Neuronal stem cell (in vitro differentiated cells): ENCODE measurements around the gene MED12L.

Experiments
- DNase-seq: peaks from one replicate; pipeline ENCODE4 v3.0.0-alpha.2; 2013; ENCODE audit warnings: low spot score
- H2AFZ ChIP-seq: one replicate; pipeline ENCODE4 v1.6.1; 2013; ENCODE audit warnings: mild to moderate bottlenecking, low read length, inconsistent platforms
- H2AK5ac ChIP-seq: 2 replicates; pipeline ENCODE4 v1.6.1; 2013; ENCODE audit warnings: low read depth, mild to moderate bottlenecking, inconsistent platforms, low read length, moderate library complexity, mixed read lengths
- H2BK120ac ChIP-seq: 2 replicates; pipeline ENCODE4 v1.6.1; 2013; ENCODE audit warnings: low read depth, mild to moderate bottlenecking, inconsistent platforms, low read length, moderate library complexity, mixed read lengths
- H2BK12ac ChIP-seq: one replicate; pipeline ENCODE4 v1.6.1; 2013; ENCODE audit warnings: low read length, inconsistent platforms
- H2BK15ac ChIP-seq: 2 replicates; pipeline ENCODE4 v1.6.1; 2013; ENCODE audit warnings: mild to moderate bottlenecking, low read length, inconsistent platforms, mixed read lengths
- H2BK5ac ChIP-seq: one replicate; pipeline ENCODE4 v1.6.1; 2013; ENCODE audit warnings: inconsistent platforms, mild to moderate bottlenecking, low read length, moderate library complexity
- H3K14ac ChIP-seq: one replicate; pipeline ENCODE4 v1.6.1; 2013; ENCODE audit warnings: low read length, inconsistent platforms
- H3K18ac ChIP-seq: 2 replicates; pipeline ENCODE4 v1.6.1; 2013; ENCODE audit warnings: low read length, inconsistent platforms
- H3K23ac ChIP-seq: 2 replicates; pipeline ENCODE4 v1.6.1; 2013; ENCODE audit warnings: low read depth, mild to moderate bottlenecking, mixed read lengths, low read length, inconsistent platforms; ENCODE audit not compliant: poor library complexity
- H3K27ac ChIP-seq: replicated peaks from 3 replicates; pipeline ENCODE4 v1.5.1; 2013; ENCODE audit warnings: low read length, inconsistent platforms
- H3K27me3 ChIP-seq, 3 experiments: 2 replicates each; pipeline ENCODE4 v1.6.1; 2013; ENCODE audit warnings: low read length in 3 of 3, mild to moderate bottlenecking in 2 of 3, inconsistent platforms in 1 of 3, low read depth in 1 of 3, mixed read lengths in 1 of 3, moderate library complexity in 1 of 3; ENCODE audit not compliant: control insufficient read depth in 3 of 3, insufficient read depth in 3 of 3
- H3K36me3 ChIP-seq, 2 donors: replicated peaks in 1 of 2; 2 replicates each; pipeline ENCODE4 v1.6.1; 2013; ENCODE audit warnings: low read length in 2 of 2; ENCODE audit not compliant: control insufficient read depth in 2 of 2, insufficient read depth in 2 of 2
- H3K4ac ChIP-seq: 2 replicates; pipeline ENCODE4 v1.6.1; 2013; ENCODE audit warnings: inconsistent platforms, mild to moderate bottlenecking, low read length, moderate library complexity
- H3K4me1 ChIP-seq, 2 donors: 1 replicate in 1 of 2; 2 replicates in 1 of 2; pipeline ENCODE4 v1.6.1; 2013; ENCODE audit warnings: low read length in 2 of 2, low read depth in 1 of 2; ENCODE audit not compliant: control insufficient read depth in 2 of 2, insufficient read depth in 1 of 2
- H3K4me2 ChIP-seq: one replicate; pipeline ENCODE4 v1.6.1; 2013; ENCODE audit warnings: mild to moderate bottlenecking, low read length, inconsistent platforms; ENCODE audit not compliant: insufficient read depth, poor library complexity, severe bottlenecking
- H3K4me3 ChIP-seq, 2 donors: 2 replicates each; pipeline ENCODE4 v1.5.1; 2013; ENCODE audit warnings: low read length in 2 of 2, mild to moderate bottlenecking in 2 of 2, inconsistent platforms in 1 of 2, moderate library complexity in 1 of 2
- H3K79me1 ChIP-seq: one replicate; pipeline ENCODE4 v1.6.1; 2013; ENCODE audit warnings: low read depth, mild to moderate bottlenecking, inconsistent platforms, low read length, moderate library complexity
- H3K9ac ChIP-seq: one replicate; pipeline ENCODE4 v1.6.1; 2013; ENCODE audit warnings: mild to moderate bottlenecking, low read depth, low read length, inconsistent platforms; ENCODE audit not compliant: poor library complexity
- H3K9me3 ChIP-seq, 2 donors: replicated peaks in 1 of 2; 2 replicates each; pipeline versions ENCODE3 to v1.6.1; 2013; ENCODE audit warnings: low read length in 2 of 2, mild to moderate bottlenecking in 2 of 2, inconsistent platforms in 1 of 2, low read depth in 1 of 2, mixed read lengths in 1 of 2, moderate library complexity in 1 of 2; ENCODE audit not compliant: control insufficient read depth in 2 of 2, insufficient read depth in 1 of 2
- H4K8ac ChIP-seq: one replicate; pipeline ENCODE4 v1.6.1; 2013; ENCODE audit warnings: low read depth, mild to moderate bottlenecking, inconsistent platforms, low read length, moderate library complexity
- H4K91ac ChIP-seq: one replicate; pipeline ENCODE4 v1.6.1; 2013; ENCODE audit warnings: low read length, low read depth, mild to moderate bottlenecking, inconsistent platforms; ENCODE audit not compliant: poor library complexity
- whole genome bisulfite sequencing, 2 donors: extraction: QIAGEN DNeasy Blood & Tissue Kit; methylation state at CpG; one replicate each; pipeline ENCODE4 v1.1.7; 2013; ENCODE audit warnings: missing lambda C conversion rate in 2 of 2, mixed read lengths in 1 of 2; ENCODE audit not compliant: insufficient read length in 2 of 2, insufficient replicate concordance in 1 of 2; ENCODE audit errors: extremely low coverage in 2 of 2; 5-methylcytosine and 5-hydroxymethylcytosine counted together

Gene MED12L

DNA sequence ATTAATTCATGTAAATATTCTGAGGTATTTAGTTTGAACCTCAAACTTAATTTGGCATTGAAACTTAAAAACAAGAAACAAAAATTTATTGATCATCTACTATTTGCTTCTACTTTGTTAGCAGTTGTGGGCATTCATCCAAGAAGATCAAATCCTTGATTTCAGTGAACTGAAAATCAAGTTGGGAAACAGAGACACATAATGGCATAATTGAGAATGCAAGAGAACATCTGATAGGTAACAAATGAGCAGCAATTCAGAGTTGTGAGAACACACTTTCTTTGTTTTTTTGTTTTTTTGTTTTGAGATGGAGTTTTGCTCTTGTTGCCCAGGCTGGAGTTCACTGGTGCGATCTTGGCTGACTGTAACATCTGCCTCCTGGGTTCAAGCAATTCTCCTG lies 33.9 kb upstream of the MED12L start:
- no peak overlapping the region for H2BK5ac ChIP-seq
- no peak overlapping the region for H3K18ac ChIP-seq
- no peak overlapping the region for H2BK15ac ChIP-seq
- H3K9ac ChIP-seq = no peak overlapping the region
- H3K79me1 ChIP-seq = peaks cover 1% of the 10 kb centered on the region
- no peaks in the 10 kb centered on the region for H3K27me3 ChIP-seq
- H3K23ac ChIP-seq = no peak overlapping the region
- no peak overlapping the region for H3K4me2 ChIP-seq
- no peak for DNase-seq
- H3K9me3 ChIP-seq = no peaks in the 10 kb centered on the region
- no peak overlapping the region for H4K91ac ChIP-seq
- H3K4ac ChIP-seq = no peak overlapping the region
- no peak overlapping the region for H3K4me3 ChIP-seq
- H3K14ac ChIP-seq = no peak overlapping the region
- no peaks in the 10 kb centered on the region for H3K4me1 ChIP-seq
- no peaks in the 10 kb centered on the region for H3K36me3 ChIP-seq
- no peak overlapping the region for H2AK5ac ChIP-seq
- no CpG with 5 or more reads among the region's 1 CpG for WGBS, 2 donors
- no peak overlapping the region for H2AFZ ChIP-seq
- no peak overlapping the region for H2BK12ac ChIP-seq
- H3K27ac ChIP-seq = no peak overlapping the region
- no peak overlapping the region for H4K8ac ChIP-seq
- no peak overlapping the region for H2BK120ac ChIP-seq

DNA sequence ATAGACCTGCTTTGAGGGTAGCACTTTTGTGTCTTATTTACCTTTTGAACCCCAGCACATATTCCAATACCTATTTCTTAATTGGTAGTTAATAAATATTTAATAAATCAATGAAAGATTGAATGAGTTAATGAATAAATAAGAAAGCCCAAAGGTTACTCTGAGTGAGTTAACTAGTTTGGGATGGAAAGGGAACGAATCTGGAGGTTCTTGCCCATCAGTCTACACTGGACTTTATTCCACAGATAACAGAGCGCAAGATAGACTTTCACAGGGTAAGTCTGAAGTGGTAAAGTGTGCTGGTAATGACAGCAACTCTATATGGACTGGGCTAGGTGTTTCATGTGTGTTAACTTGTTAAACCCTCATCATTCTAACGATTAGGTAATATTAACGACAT lies 33.1 kb upstream of the MED12L start:
- Histone ChIP-seq H2AK5ac (no peak overlapping the region), H2AFZ (no peak overlapping the region), H3K4ac (no peak overlapping the region), H3K9me3 (no peaks in the 10 kb centered on the region), H3K4me1 (no peaks in the 10 kb centered on the region), H3K23ac (no peak overlapping the region), H2BK5ac (no peak overlapping the region), H3K9ac (no peak overlapping the region), H3K36me3 (no peaks in the 10 kb centered on the region), H2BK12ac (no peak overlapping the region), H3K14ac (no peak overlapping the region), H4K91ac (no peak overlapping the region), H3K79me1 (peaks cover 1% of the 10 kb centered on the region), H3K27ac (no peak overlapping the region), H3K4me3 (no peak overlapping the region), H3K27me3 (no peaks in the 10 kb centered on the region), H4K8ac (no peak overlapping the region), H2BK120ac (no peak overlapping the region), H3K4me2 (no peak overlapping the region), H2BK15ac (no peak overlapping the region), H3K18ac (no peak overlapping the region)
- no CpG with 5 or more reads among the region's 4 CpGs for WGBS, 2 donors
- no peak for DNase-seq

DNA sequence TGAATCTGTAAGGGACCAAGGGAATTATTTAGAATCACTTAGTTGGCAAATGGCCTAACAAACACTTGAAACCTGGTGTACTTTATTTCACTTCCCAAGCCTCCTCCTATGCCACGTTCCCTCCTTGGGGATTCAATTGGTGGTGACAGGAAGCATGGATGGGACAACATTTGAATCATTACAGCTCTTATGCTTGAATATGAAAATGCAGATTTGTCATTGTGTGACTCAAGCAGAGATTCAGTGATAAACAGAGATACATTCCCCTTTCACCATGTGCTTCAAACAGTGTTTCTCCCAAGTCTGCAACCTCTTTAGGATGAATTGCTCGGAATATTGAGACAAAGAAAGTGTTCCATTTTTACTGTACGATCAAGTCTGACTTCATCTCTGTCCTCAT lies 32.7 kb upstream of the MED12L start:
- no CpG with 5 or more reads among the region's 3 CpGs for WGBS, 2 donors
- H2BK120ac ChIP-seq = no peak overlapping the region

DNA sequence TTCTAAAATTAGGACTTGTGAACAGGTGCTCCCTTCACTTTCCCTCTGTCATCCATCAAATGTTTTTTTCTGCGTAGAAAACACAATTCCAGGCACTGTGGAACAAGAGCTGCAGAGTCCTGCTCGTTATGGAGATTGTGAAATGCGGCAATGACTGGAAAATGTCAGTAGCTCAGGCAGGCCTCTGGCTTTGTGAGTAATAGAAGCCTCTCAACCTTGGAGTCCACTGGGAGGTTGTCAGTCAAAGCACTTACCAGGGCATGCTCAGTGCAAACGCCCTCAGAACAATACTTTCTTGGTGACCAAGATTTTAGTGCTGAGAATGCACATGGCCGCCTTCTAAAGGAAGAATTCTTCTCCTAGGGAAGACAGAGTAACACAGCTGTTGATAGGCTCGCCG lies 26.7 kb upstream of the MED12L start:
- DNase-seq = no peak
- peak overlapping the region; percentile 80 for H2AFZ ChIP-seq
- H3K14ac ChIP-seq = no peak overlapping the region
- H3K36me3 ChIP-seq = no peaks in the 10 kb centered on the region
- no peak overlapping the region for H3K4ac ChIP-seq
- H3K23ac ChIP-seq = no peak overlapping the region
- peaks cover 2 to 5% of the 10 kb centered on the region in 2 donors for H3K4me1 ChIP-seq
- H3K79me1 ChIP-seq = no peaks in the 10 kb centered on the region
- no peak overlapping the region for H3K9ac ChIP-seq
- WGBS, 2 donors = no CpG with 5 or more reads among the region's 7 CpGs
- no peak overlapping the region for H3K4me2 ChIP-seq
- no peak overlapping the region for H2BK120ac ChIP-seq
- H4K8ac ChIP-seq = no peak overlapping the region
- H3K27ac ChIP-seq = no peak overlapping the region
- no peak overlapping the region for H3K4me3 ChIP-seq
- no peak overlapping the region for H2BK12ac ChIP-seq
- H3K9me3 ChIP-seq = no peaks in the 10 kb centered on the region
- H4K91ac ChIP-seq = no peak overlapping the region
- H2AK5ac ChIP-seq = no peak overlapping the region
- no peak overlapping the region for H2BK15ac ChIP-seq
- H2BK5ac ChIP-seq = no peak overlapping the region
- no peak overlapping the region for H3K18ac ChIP-seq
- H3K27me3 ChIP-seq = no peaks in the 10 kb centered on the region

More for the DNA sequence above, 32.7 kb upstream of the MED12L start:
- DNase-seq = no peak
- H3K4me3 ChIP-seq = no peak overlapping the region
- no peaks in the 10 kb centered on the region for H3K79me1 ChIP-seq
- no peak overlapping the region for H2BK5ac ChIP-seq
- no peak overlapping the region for H4K91ac ChIP-seq
- H4K8ac ChIP-seq = no peak overlapping the region
- H3K4me2 ChIP-seq = no peak overlapping the region
- H3K4ac ChIP-seq = no peak overlapping the region
- H3K4me1 ChIP-seq = no peaks in the 10 kb centered on the region
- H3K27me3 ChIP-seq = no peaks in the 10 kb centered on the region
- H2BK12ac ChIP-seq = no peak overlapping the region
- H2BK15ac ChIP-seq = no peak overlapping the region
- H2AK5ac ChIP-seq = no peak overlapping the region
- no peaks in the 10 kb centered on the region for H3K36me3 ChIP-seq
- no peak overlapping the region for H3K9ac ChIP-seq
- no peak overlapping the region for H3K14ac ChIP-seq
- no peak overlapping the region for H3K23ac ChIP-seq
- no peak overlapping the region for H3K18ac ChIP-seq
- H3K9me3 ChIP-seq = no peaks in the 10 kb centered on the region
- no peak overlapping the region for H3K27ac ChIP-seq
- H2AFZ ChIP-seq = no peak overlapping the region
